SK-N-SH (cell line): Measurements from ENCODE around the gene EDN3.

Experiments used
- EP300 ChIP-seq, 2 experiments: IDR thresholded peaks; 2 replicates each; pipeline versions ENCODE4 v1.4.0 to v1.6.1; 2012; ENCODE audit warnings: borderline replicate concordance in 1 of 2, low read depth in 1 of 2, low read length in 1 of 2
- GABPA ChIP-seq: IDR thresholded peaks from 2 replicates; pipeline ENCODE4 v1.4.0; 2012; ENCODE audit warnings: low read depth, mild to moderate bottlenecking
- JUND ChIP-seq: IDR thresholded peaks from 2 replicates; pipeline ENCODE4 v1.4.0; 2012
- NFIC ChIP-seq: IDR thresholded peaks from 2 replicates; pipeline ENCODE4 v1.4.0; 2012; ENCODE audit warnings: borderline replicate concordance
- POLR2AphosphoS5 ChIP-seq: IDR thresholded peaks from 2 replicates; pipeline ENCODE4 v1.6.1; 2012; ENCODE audit warnings: low read depth, low read length
- RAD21 ChIP-seq: IDR thresholded peaks from 2 replicates; pipeline ENCODE4 v1.6.1; 2012; ENCODE audit warnings: mild to moderate bottlenecking, low read length
- SIN3A ChIP-seq: IDR thresholded peaks from 2 replicates; pipeline ENCODE4 v1.6.1; 2012; ENCODE audit warnings: low read depth, mild to moderate bottlenecking, low read length, moderate library complexity, borderline replicate concordance
- SMC3 ChIP-seq: IDR thresholded peaks from 2 replicates; pipeline ENCODE4 v1.6.1; 2012; ENCODE audit warnings: low read depth, low read length, improper control_type of control experiment
- TCF12 ChIP-seq: IDR thresholded peaks from 2 replicates; pipeline ENCODE4 v1.4.0; 2012
- YY1 ChIP-seq: IDR thresholded peaks from 2 replicates; pipeline ENCODE4 v1.4.0; 2012; ENCODE audit warnings: low read depth, mild to moderate bottlenecking
- TF ChIP-seq, protein P1 (sequence below): fragments of 200-600 bp; sonication (generic); IDR thresholded peaks from 2 replicates; pipeline ENCODE4 v1.6.1; 2017; ENCODE audit warnings: antibody characterized with exemption, mild to moderate bottlenecking, moderate library complexity
- TF ChIP-seq, protein P2 (sequence below): IDR thresholded peaks from 2 replicates; pipeline ENCODE4 v1.6.1; 2012; ENCODE audit warnings: mild to moderate bottlenecking, low read depth, low read length, moderate library complexity
- TF ChIP-seq, protein P3 (sequence below): IDR thresholded peaks from 2 replicates; pipeline ENCODE4 v1.4.0; 2012; ENCODE audit warnings: low read depth

DNA sequence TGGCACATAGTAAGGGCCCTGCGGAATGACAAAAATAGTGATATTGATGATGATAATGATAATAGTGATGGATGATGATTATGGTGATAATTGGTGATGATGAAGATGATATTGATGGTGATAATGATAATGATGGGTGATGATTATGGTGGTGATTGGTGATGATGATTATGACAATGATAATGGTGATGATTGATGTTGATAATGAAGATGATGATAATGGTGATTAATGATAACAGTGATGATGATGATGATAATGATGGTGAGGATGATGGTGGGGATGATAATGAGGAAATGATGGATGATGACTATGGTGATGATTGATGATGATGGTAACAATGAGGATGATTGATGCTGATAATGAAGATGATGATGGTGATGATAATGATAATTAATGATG lies 48.9 kb downstream of the EDN3 start:
- TF ChIP-seq, protein P1, sequence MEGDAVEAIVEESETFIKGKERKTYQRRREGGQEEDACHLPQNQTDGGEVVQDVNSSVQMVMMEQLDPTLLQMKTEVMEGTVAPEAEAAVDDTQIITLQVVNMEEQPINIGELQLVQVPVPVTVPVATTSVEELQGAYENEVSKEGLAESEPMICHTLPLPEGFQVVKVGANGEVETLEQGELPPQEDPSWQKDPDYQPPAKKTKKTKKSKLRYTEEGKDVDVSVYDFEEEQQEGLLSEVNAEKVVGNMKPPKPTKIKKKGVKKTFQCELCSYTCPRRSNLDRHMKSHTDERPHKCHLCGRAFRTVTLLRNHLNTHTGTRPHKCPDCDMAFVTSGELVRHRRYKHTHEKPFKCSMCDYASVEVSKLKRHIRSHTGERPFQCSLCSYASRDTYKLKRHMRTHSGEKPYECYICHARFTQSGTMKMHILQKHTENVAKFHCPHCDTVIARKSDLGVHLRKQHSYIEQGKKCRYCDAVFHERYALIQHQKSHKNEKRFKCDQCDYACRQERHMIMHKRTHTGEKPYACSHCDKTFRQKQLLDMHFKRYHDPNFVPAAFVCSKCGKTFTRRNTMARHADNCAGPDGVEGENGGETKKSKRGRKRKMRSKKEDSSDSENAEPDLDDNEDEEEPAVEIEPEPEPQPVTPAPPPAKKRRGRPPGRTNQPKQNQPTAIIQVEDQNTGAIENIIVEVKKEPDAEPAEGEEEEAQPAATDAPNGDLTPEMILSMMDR, result no peak
- no peak for TF ChIP-seq JUND
- TF ChIP-seq, protein P2, sequence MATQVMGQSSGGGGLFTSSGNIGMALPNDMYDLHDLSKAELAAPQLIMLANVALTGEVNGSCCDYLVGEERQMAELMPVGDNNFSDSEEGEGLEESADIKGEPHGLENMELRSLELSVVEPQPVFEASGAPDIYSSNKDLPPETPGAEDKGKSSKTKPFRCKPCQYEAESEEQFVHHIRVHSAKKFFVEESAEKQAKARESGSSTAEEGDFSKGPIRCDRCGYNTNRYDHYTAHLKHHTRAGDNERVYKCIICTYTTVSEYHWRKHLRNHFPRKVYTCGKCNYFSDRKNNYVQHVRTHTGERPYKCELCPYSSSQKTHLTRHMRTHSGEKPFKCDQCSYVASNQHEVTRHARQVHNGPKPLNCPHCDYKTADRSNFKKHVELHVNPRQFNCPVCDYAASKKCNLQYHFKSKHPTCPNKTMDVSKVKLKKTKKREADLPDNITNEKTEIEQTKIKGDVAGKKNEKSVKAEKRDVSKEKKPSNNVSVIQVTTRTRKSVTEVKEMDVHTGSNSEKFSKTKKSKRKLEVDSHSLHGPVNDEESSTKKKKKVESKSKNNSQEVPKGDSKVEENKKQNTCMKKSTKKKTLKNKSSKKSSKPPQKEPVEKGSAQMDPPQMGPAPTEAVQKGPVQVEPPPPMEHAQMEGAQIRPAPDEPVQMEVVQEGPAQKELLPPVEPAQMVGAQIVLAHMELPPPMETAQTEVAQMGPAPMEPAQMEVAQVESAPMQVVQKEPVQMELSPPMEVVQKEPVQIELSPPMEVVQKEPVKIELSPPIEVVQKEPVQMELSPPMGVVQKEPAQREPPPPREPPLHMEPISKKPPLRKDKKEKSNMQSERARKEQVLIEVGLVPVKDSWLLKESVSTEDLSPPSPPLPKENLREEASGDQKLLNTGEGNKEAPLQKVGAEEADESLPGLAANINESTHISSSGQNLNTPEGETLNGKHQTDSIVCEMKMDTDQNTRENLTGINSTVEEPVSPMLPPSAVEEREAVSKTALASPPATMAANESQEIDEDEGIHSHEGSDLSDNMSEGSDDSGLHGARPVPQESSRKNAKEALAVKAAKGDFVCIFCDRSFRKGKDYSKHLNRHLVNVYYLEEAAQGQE, result no peak
- TF ChIP-seq POLR2AphosphoS5, result no peak
- no peak for TF ChIP-seq SIN3A
- no peak for TF ChIP-seq TCF12
- no peak for TF ChIP-seq GABPA
- TF ChIP-seq, protein P3, sequence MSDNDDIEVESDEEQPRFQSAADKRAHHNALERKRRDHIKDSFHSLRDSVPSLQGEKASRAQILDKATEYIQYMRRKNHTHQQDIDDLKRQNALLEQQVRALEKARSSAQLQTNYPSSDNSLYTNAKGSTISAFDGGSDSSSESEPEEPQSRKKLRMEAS, result no peak
- no peak for TF ChIP-seq SMC3
- no peak for TF ChIP-seq EP300 (IDR thresholded peaks at IDR 0.05; ENCODE audit: borderline replicate concordance in 1 of 2, low read depth in 1 of 2, low read length in 1 of 2)
- no peak for TF ChIP-seq RAD21
- no peak for TF ChIP-seq NFIC
- no peak for TF ChIP-seq YY1
